ENCODE results near the gene SCP2. TPM values are rescaled to one million over a fixed set of nuclear protein-coding genes. Genes with fewer than 3 reads are reported as not detected.

SCP2 gene
- total and polyA plus RNA-seq, 2 of the 4 experiments (the other 2 are of a cell fraction): 70.4 to 83.1 TPM

DNA sequence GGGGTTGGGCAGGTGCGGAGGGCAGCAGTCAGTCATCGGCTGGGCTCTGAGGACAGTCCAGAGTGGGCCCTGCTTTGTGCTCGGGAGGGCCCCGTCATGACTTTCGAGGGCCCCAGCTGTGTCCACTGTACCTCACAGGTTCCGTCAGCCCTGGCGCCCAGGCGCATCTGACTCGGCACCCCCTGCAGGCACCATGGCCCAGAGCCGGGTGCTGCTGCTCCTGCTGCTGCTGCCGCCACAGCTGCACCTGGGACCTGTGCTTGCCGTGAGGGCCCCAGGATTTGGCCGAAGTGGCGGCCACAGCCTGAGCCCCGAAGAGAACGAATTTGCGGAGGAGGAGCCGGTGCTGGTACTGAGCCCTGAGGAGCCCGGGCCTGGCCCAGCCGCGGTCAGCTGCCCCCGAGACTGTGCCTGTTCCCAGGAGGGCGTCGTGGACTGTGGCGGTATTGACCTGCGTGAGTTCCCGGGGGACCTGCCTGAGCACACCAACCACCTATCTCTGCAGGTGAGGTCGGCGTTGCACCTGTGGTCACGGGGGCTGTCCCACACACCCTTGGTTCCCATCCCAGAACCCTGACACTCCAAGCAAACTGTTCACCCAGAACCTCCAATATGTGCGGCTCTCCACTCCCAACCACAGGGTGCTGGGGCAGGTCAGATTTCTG lies 142.7 kb downstream of the SCP2 start:
- no TSS peak for BruUV-seq (replicated peaks)
- dilution Hi-C loops (cut with HindIII; ENCODE audit: low sequenced_read_pairs, unreplicated experiment): no loop called here

More for the DNA sequence above, 142.7 kb downstream of the SCP2 start:
- no peak overlapping the region for H3K4me3 ChIP-seq (ENCODE audit: insufficient read depth, low read depth, low read length)
- peaks cover 4% of the 10 kb centered on the region; the same call in 1 of the 2 replicates for H3K9me1 ChIP-seq (ENCODE audit: insufficient read depth, low read length)
- no peak overlapping the region for H2BK5ac ChIP-seq (ENCODE audit: low read depth, low read length, poor library complexity, severe bottlenecking)
- H3K4me2 ChIP-seq (ENCODE audit: low read depth, low read length): no peak overlapping the region
- H3K79me1 ChIP-seq (ENCODE audit: low read depth in 1 of 2, low read length in 2 of 2): no peaks in the 10 kb centered on the region
- no peak overlapping the region for H4K8ac ChIP-seq (ENCODE audit: low read depth in 2 of 2, low read length in 2 of 2)
- TF ChIP-seq, protein P1, sequence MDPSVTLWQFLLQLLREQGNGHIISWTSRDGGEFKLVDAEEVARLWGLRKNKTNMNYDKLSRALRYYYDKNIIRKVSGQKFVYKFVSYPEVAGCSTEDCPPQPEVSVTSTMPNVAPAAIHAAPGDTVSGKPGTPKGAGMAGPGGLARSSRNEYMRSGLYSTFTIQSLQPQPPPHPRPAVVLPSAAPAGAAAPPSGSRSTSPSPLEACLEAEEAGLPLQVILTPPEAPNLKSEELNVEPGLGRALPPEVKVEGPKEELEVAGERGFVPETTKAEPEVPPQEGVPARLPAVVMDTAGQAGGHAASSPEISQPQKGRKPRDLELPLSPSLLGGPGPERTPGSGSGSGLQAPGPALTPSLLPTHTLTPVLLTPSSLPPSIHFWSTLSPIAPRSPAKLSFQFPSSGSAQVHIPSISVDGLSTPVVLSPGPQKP (IDR thresholded peaks at IDR 0.05; ENCODE audit: borderline replicate concordance, low read depth, low read length): no peak
- TF ChIP-seq FOS (IDR thresholded peaks at IDR 0.05; ENCODE audit: low read depth, low read length): no peak
- no peak for TF ChIP-seq MAZ (IDR thresholded peaks at IDR 0.05; ENCODE audit: borderline replicate concordance, low read depth, low read length)
- no peak for TF ChIP-seq BHLHE40 (IDR thresholded peaks at IDR 0.05; ENCODE audit: low read depth, low read length)
- TF ChIP-seq, protein P2, sequence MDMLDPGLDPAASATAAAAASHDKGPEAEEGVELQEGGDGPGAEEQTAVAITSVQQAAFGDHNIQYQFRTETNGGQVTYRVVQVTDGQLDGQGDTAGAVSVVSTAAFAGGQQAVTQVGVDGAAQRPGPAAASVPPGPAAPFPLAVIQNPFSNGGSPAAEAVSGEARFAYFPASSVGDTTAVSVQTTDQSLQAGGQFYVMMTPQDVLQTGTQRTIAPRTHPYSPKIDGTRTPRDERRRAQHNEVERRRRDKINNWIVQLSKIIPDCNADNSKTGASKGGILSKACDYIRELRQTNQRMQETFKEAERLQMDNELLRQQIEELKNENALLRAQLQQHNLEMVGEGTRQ (IDR thresholded peaks at IDR 0.05; ENCODE audit: low read depth, low read length): no peak
- no peak for TF ChIP-seq RAD21 (IDR thresholded peaks at IDR 0.05; ENCODE audit: low read length)
- no peak for TF ChIP-seq MAFK (IDR thresholded peaks at IDR 0.05; ENCODE audit: low read depth, low read length)
- TF ChIP-seq CEBPB (IDR thresholded peaks at IDR 0.05; ENCODE audit: low read depth, low read length): no peak
- TF ChIP-seq RFX5 (IDR thresholded peaks at IDR 0.05; ENCODE audit: low read depth, low read length): no peak
- no peak for TF ChIP-seq RCOR1 (IDR thresholded peaks at IDR 0.05; ENCODE audit: insufficient replicate concordance, low read length)
- TF ChIP-seq SMC3 (IDR thresholded peaks at IDR 0.05; ENCODE audit: low read depth, low read length): no peak
- no peak for TF ChIP-seq NFE2L2 (IDR thresholded peaks at IDR 0.05; ENCODE audit: low read depth, low read length)
- TF ChIP-seq, protein P3, sequence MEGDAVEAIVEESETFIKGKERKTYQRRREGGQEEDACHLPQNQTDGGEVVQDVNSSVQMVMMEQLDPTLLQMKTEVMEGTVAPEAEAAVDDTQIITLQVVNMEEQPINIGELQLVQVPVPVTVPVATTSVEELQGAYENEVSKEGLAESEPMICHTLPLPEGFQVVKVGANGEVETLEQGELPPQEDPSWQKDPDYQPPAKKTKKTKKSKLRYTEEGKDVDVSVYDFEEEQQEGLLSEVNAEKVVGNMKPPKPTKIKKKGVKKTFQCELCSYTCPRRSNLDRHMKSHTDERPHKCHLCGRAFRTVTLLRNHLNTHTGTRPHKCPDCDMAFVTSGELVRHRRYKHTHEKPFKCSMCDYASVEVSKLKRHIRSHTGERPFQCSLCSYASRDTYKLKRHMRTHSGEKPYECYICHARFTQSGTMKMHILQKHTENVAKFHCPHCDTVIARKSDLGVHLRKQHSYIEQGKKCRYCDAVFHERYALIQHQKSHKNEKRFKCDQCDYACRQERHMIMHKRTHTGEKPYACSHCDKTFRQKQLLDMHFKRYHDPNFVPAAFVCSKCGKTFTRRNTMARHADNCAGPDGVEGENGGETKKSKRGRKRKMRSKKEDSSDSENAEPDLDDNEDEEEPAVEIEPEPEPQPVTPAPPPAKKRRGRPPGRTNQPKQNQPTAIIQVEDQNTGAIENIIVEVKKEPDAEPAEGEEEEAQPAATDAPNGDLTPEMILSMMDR (conservative IDR thresholded peaks at IDR 0.05; ENCODE audit: low read depth, low read length): no peak
- no peak for TF ChIP-seq POLR2A (IDR thresholded peaks at IDR 0.05; ENCODE audit: low read depth, low read length)
- no peak for TF ChIP-seq CHD1 (IDR thresholded peaks at IDR 0.05; ENCODE audit: low read depth, low read length)
- TF ChIP-seq MXI1 (IDR thresholded peaks at IDR 0.05; ENCODE audit: borderline replicate concordance, low read depth, low read length): no peak
- no peaks in the 10 kb centered on the region for H3K9me3 ChIP-seq (ENCODE audit: control insufficient read depth, insufficient read depth, low read length)
- intact Hi-C loops (cut with micrococcal nuclease): no loop called here
- no peak overlapping the region for H4K5ac ChIP-seq (ENCODE audit: low read depth, low read length)
- no peak overlapping the region for H3K4ac ChIP-seq (ENCODE audit: low read depth, low read length)
- H2BK15ac ChIP-seq (ENCODE audit: low read depth, low read length): no peak overlapping the region
- H3K27ac ChIP-seq (ENCODE audit: insufficient read depth, low read length): no peak overlapping the region
- H2AK5ac ChIP-seq (ENCODE audit: low read depth, low read length): no peak overlapping the region
- no peak overlapping the region for H4K91ac ChIP-seq (ENCODE audit: insufficient read depth, low read depth, low read length)
- H2BK120ac ChIP-seq (ENCODE audit: low read depth, low read length): no peak overlapping the region
- in situ Hi-C loops (cut with MboI; ENCODE audit: low sequenced_read_pairs): loop anchor here (5.0 kb wide), 1 partner anchor 53 kb away; no protein-coding TSS in a partner anchor
- CTCF ChIA-PET: interaction anchor here (0.5 kb wide), 1 partner anchor 387 kb away, joined by 3 read pairs; no protein-coding TSS in a partner anchor
- H4K20me1 ChIP-seq (ENCODE audit: insufficient read depth, low read length): no peaks in the 10 kb centered on the region
- no peak overlapping the region for H2AK9ac ChIP-seq (replicated peaks; ENCODE audit: low read depth, low read length, poor library complexity)
- H3K23ac ChIP-seq (ENCODE audit: low read depth, low read length): no peak overlapping the region
- 99% methylated on average over 10 of the region's 31 CpGs; no CpG with 5 or more reads in 1 of the 2 experiments for WGBS, 2 experiments (ENCODE audit: extremely low coverage in 2 of 2, insufficient read length in 1 of 2)
- POLR2A ChIA-PET (ENCODE audit: unreplicated experiment): no interaction called here
- ATAC-seq (ENCODE audit: low read depth) (no peak), DNase-seq (no peak)
- H3K18ac ChIP-seq (ENCODE audit: low read depth, low read length): no peak overlapping the region
- no peak overlapping the region for H3K9ac ChIP-seq (ENCODE audit: low read depth, low read length)
- no peaks in the 10 kb centered on the region for H3K27me3 ChIP-seq (ENCODE audit: control insufficient read depth, insufficient read depth, low read length)
- no peak overlapping the region for H3K14ac ChIP-seq (replicated peaks; ENCODE audit: low read depth, low read length)
- no peak overlapping the region for H3K56ac ChIP-seq (ENCODE audit: extremely low read depth, insufficient read depth, low read length)
- peaks cover 4% of the 10 kb centered on the region; the same call in 1 of the 2 replicates for H3K4me1 ChIP-seq (ENCODE audit: control insufficient read depth, insufficient read depth, low read length)
- peaks cover 13% of the 10 kb centered on the region; the same call in 1 of the 2 replicates for H3K36me3 ChIP-seq (ENCODE audit: control insufficient read depth, insufficient read depth, low read length)
- H2BK20ac ChIP-seq (ENCODE audit: low read depth, low read length): no peak overlapping the region
- H2AFZ ChIP-seq (replicated peaks; ENCODE audit: low read length, poor library complexity): no peak overlapping the region
